SKM-1 (cell line): Measurements from ENCODE around the gene PLA2G2F.
A peak's percentile ranks its signal among the peaks of the same experiment; 100 is the strongest.

ENCODE experiments used
- DNase-seq: peaks from one replicate; lab custom pipeline; 2025; ENCODE audit not compliant: unreplicated experiment; lab: John Stamatoyannopoulos, UW

Gene PLA2G2F

GRCh38 chr1:20188455-20188817, 49.3 kb downstream of the PLA2G2F start:
- no peak for DNase-seq

DNA sequence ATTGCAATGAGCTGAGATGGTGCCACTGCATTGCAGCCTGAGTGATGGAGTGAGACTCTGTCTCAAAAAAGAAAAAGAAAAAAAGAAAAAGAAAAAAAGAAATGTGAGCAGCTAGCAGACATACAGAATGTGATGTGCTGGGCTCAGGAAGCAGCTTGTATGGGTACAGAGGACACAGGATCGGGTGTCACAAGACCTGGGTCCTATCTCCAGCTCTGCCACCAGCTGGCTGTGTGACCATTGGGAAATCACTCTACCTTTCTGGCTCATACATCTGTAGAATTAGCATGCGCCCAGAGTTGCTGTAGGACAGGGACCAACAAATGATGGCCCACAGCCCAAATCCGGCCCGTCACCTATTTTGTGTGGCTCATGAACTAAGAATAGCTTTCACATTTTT, 50.5 kb downstream of the PLA2G2F start:
- DNase-seq, result no peak

GRCh38 chr1:20190256-20191160, 51.4 kb downstream of the PLA2G2F start:
- no peak for DNase-seq

GRCh38 chr1:20191266-20191825, 52.2 kb downstream of the PLA2G2F start:
- DNase-seq, result no peak

GRCh38 chr1:20192364-20192763, 53.2 kb downstream of the PLA2G2F start:
- DNase-seq, result no peak

- no peak for DNase-seq
Observed at GRCh38 chr1:20192871-20193411, 53.8 kb downstream of the PLA2G2F start.

GRCh38 chr1:20194224-20194623, 55.1 kb downstream of the PLA2G2F start:
- no peak for DNase-seq

DNA sequence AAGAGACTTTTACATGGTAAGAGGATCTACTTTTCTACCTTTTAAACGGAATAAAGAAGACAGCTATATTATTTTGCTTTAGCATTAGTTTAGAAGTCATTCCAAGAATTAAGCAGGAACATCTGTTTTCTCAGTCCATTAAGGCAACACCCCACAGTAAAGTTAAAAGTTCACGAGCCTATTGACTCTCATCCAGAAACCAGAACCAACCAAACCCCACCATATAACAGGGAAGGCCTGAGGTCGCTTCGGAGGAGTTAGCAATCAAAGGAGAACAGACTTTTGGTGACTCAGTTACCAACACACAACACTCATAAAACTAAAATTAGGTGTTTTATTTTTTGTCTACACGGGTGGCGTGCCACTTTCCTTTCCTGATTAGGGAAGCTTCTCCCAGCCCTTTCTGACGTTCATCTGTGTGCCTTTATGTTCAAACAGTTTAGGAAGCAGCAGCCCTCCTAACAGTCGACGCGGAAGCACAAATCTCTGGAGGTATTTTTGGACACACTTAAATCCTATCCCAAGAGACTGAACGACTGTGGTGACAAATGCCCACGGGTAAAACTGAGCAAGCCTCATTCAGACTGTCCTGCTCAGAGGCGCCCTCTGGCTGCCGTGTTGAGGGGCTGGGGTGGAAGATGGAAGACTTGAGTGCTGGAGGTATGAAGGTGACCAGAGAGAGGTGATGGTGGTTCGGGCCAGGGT, 55.8 kb downstream of the PLA2G2F start:
- DNase-seq, result peak; percentile 26

GRCh38 chr1:20195462-20195780, 56.3 kb downstream of the PLA2G2F start:
- DNase-seq, result no peak

GRCh38 chr1:20197329-20197791, 58.2 kb downstream of the PLA2G2F start:
- DNase-seq, result no peak

DNA sequence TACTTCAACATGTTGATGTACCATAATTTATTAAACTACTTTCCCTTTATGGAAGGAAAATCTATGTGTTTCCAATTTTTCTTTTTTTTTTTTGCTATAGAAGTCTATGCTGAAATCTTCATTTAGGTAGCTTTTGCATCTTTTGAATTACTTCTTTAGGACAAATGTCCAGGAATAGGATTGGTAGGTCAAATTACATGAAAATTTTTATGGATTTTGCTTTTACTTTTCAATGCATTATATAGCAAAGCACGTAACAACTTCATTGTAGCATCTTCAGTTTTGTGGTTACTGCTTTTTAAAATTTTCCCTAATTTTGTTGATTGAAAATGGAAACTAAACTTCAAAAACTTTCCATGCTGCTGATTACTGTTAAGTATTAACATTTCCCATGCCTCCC, 59.2 kb downstream of the PLA2G2F start:
- no peak for DNase-seq

DNA sequence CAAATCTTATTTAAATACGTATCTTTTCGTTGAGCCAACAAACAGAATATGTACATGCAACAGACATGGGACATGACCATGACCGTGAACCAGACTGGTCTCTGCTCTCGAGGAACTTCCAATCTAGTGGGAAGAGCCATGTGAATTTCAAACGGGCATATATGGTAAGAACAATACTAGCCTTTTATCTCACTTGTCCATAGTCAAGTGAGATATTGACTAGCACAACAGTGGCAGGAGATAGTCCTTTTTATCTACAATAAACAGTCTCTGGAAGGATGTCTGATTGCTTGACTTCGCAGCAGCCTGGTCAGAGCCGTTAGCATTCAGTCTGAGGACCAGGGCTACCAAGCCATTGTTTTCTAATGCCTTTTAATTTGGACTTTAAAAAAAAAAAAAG, 59.8 kb downstream of the PLA2G2F start:
- no peak for DNase-seq

- no peak for DNase-seq
Observed at GRCh38 chr1:20199403-20199802, 60.3 kb downstream of the PLA2G2F start.

- no peak for DNase-seq
Observed at GRCh38 chr1:20199840-20200239, 60.7 kb downstream of the PLA2G2F start.
